Stimulated activated CD4-positive, alpha-beta T cell treated with anti-CD3 and anti-CD28 coated beads, Interleukin-4, amount 100 ng/mL, for 1 hour (primary cell): ENCODE data around the gene IGF2BP1.
A peak's percentile ranks its signal among the peaks of the same experiment; 100 is the strongest.
"Not testable (repeated sequence)": the region's sequence is repeated elsewhere in the genome, so short reads cannot be mapped to it uniquely, and the experiment has no call there.

Experiments used
- DNase-seq: peaks from one replicate; pipeline ENCODE4 v3.0.0-alpha.2; 2020

The IGF2BP1 gene

GRCh38 chr17:48995974-48996721 is 1.0 kb upstream of the IGF2BP1 start:
- peak; percentile 9 for DNase-seq

GRCh38 chr17:48996722-48997102 is 473 bp upstream of the IGF2BP1 start:
- no peak for DNase-seq

GRCh38 chr17:48997827-48998586 is 822 bp downstream of the IGF2BP1 start:
- DNase-seq, result peak; percentile 10

- DNase-seq, result no peak
Observed at GRCh38 chr17:48998587-48999440, 1.6 kb downstream of the IGF2BP1 start.

- no peak for DNase-seq
Observed at GRCh38 chr17:49000943-49001342, 3.8 kb downstream of the IGF2BP1 start.

GRCh38 chr17:49001671-49002070 is 4.5 kb downstream of the IGF2BP1 start:
- DNase-seq, result no peak

GRCh38 chr17:49002331-49002730 is 5.1 kb downstream of the IGF2BP1 start:
- DNase-seq, result no peak

- DNase-seq, result no peak
Observed at GRCh38 chr17:49002766-49003165, 5.6 kb downstream of the IGF2BP1 start.

- DNase-seq, result no peak
Observed at GRCh38 chr17:49003557-49004511, 6.6 kb downstream of the IGF2BP1 start.

- no peak for DNase-seq
Observed at GRCh38 chr17:49005140-49005539, 8.0 kb downstream of the IGF2BP1 start.

- not testable (repeated sequence) for DNase-seq
Observed at GRCh38 chr17:49008908-49009307, 11.7 kb downstream of the IGF2BP1 start.

GRCh38 chr17:49012769-49013255 is 15.6 kb downstream of the IGF2BP1 start:
- DNase-seq, result no peak

- DNase-seq, result no peak
Observed at GRCh38 chr17:49013311-49014213, 16.4 kb downstream of the IGF2BP1 start.

- no peak for DNase-seq
Observed at GRCh38 chr17:49015179-49015923, 18.2 kb downstream of the IGF2BP1 start.

GRCh38 chr17:49015924-49016774 is 19.0 kb downstream of the IGF2BP1 start:
- DNase-seq, result no peak

- no peak for DNase-seq
Observed at GRCh38 chr17:49016775-49017463, 19.7 kb downstream of the IGF2BP1 start.

- no peak for DNase-seq
Observed at GRCh38 chr17:49018116-49018612, 21.0 kb downstream of the IGF2BP1 start.

GRCh38 chr17:49018748-49019147 is 21.6 kb downstream of the IGF2BP1 start:
- no peak for DNase-seq
